ENCODE data around the gene ARHGAP35.
"Not testable (repeated sequence)": the region's sequence is repeated elsewhere in the genome, so short reads cannot be mapped to it uniquely, and the experiment has no call there.

The ARHGAP35 gene

DNA sequence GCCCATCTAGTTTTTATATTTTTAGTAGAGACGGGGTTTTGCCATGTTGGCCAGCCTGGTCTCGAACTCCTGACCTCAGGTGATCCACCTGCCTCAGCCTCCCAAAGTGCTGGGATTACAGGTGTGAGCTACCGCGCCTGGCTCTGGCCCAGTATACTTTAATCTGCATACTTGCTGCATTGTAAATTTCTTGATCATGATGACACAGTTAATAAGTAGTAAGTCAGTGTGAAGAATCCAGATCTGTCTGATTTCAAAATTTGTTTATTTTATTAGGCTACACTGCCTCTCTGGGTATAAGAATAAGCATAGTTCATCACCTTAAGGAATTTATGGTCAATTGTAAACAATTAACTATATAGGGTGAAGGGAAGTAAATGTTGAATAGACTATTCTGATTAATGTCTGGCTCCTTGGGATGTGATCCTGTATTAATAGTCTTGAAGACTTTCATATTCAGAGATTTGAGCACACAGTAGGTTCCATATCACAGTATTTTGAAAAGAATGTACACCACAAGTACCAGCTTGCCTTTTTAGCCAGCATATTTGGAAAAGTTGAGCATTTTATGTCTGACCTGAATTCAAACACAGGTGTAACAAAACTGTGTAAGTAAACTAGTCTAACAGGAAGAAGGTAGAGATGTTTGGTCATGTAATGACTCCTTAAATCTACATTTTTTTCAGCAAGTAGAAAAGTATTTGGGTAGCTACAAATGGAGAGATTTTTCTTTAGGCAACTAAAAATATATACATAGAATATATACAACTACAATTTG, 7.4 kb downstream of the ARHGAP35 start:
- DNase-seq (ENCODE audit: low read depth in 3 of 3): no peak

DNA sequence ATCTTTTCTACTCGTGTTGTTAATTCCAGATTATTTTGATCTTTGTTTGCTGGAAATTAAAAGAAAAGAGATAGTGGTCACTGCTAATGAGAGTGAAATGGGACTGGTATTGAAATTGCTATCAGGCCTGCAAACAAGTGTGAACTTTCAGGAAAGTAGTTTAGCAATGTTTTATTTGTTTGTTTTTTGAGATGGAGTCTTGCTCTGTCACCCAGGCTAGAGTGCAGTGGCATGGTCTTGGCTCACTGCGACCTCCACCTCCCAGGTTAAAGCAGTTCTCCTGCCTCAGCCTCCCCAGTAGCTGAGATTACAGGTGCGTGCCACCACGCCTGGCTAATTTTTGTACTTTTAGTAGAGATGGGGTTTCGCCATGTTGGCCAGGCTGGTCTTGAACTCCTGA, 10.4 kb downstream of the ARHGAP35 start:
- DNase-seq (ENCODE audit: low read depth in 3 of 3): not testable (repeated sequence)

DNA sequence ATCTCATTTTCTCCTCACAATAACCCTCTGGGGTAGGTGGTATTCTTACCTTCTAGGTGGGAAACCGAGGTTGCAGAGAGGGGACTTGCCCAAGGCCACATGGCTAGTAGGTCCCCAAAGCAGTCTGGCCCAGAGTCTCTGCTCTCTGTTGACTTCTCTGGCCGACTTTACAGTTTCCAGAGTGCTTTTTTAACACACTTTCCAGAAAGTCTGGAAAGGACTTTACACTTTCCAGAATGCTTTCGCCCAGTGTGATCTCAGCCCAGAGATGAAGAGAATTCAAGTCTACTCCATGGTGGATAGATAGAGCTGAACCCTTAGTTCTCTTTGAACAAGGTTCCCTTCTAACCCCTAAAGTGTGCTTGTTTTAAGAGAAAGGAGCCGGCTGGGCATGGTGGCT, 12.2 kb downstream of the ARHGAP35 start:
- no peak for DNase-seq (ENCODE audit: low read depth in 3 of 3)

DNA sequence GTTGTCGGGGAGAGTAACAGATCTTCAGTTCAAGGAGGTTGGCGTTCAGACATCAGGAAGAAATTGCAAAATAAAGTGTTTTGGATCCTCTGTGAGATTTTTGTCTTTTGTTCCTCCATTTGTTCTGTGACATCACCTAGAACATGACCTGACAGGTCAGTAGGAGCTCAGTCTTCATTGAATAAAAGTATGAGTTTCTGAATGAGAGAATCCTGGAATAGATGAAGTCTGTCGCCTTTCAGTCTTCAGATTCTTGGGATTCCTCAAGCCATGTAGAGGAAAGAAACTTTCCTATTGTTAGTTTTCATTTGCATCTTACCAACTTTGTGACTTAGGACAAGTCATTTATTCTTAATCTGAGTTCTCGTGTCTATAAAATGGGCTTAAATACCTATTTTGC, 14.4 kb downstream of the ARHGAP35 start:
- no peak for DNase-seq (ENCODE audit: low read depth in 3 of 3)

DNA sequence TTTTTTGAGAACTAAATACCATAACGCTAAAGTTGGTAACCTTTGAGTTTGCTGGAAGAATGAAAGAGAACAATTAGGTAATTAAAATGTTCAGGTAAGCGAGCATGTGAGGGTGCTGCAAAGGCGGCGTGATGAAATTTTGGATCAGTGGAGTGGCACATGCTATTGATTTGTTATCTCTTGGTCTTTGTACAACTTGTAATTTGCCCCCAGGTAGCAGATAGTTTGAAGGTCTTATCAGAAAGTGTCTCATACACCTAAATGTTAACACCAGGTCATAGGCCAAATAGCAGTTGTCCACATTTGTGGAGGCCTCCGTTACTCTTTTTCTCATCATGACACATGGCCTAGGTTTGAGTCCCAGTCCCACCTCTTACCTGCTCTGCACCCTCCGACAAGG, 14.9 kb downstream of the ARHGAP35 start:
- DNase-seq (ENCODE audit: low read depth in 3 of 3): no peak

DNA sequence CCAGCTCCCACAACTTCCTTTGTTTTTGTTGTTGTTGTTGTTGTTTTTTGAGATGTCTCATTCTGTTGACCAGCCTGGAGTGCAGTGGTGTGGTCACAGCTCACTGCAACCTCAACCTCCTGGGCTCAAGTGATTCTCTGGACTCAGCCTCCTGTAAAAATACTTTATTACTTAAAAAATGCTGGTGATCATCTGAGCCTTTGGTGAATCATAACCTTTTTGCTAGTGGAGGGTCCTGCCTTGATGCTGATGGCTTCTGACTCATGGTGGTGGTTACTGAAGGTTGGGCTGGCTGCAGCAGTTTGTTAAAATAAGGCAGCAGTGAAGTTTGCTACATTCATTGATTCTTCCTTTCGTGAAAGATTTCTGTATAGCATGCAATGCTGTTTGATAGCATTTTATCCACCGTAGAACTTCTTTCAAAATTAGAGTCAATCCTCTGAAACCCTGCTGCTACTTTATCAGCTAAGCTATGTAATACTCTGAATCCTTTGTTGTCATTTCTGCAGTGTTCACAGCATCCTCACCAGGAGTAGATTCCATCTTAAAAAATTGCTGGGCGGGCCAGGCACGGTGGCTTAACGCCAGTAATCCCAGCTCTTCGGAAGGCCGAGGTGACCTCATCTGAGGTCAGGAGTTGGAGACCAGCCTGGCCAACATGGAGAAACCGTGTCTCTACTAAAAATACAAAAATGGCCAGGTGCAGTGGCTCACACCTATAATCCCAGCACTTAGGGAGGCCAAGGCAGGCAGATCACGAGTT, 18.0 kb downstream of the ARHGAP35 start:
- no peak for DNase-seq (ENCODE audit: low read depth in 3 of 3)

DNA sequence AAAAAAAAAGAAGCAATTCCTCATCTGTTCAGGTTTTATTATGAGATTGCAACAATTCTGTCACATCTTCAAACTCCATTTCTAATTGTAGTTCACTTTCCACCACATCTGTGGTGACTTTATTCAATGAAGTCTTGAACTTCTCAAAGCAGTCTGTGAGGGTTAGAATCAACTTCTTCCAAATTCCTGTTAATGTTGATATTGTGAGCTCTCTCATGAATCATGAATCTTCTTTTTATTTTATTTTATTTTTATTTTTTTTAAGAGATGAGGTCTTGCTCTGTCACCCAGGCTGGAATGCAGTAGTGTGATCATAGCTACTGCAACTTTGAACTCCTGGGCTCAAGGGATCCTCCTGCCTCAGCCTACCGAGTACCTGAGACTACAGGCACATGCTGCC, 19.6 kb downstream of the ARHGAP35 start:
- no peak for DNase-seq (ENCODE audit: low read depth in 3 of 3)

DNA sequence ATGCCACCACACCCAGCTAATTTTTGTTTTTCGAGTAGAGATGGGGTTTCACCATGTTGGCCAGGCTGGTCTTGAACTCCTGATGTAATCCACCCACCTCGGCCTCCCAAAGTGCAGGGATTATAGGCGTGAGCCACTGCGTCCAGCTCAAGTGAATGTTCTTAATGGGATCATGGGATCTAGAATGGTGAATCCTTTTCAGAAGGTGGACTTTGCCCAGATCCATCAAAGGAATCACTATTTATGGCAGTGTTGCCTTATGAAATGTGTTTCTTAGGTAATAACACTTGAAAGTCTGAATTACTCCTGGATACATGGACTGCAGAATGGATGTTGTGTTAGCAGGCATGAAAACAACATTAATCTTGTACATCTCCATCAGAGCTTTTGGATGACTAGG, 20.3 kb downstream of the ARHGAP35 start:
- DNase-seq (ENCODE audit: low read depth in 3 of 3): no peak

DNA sequence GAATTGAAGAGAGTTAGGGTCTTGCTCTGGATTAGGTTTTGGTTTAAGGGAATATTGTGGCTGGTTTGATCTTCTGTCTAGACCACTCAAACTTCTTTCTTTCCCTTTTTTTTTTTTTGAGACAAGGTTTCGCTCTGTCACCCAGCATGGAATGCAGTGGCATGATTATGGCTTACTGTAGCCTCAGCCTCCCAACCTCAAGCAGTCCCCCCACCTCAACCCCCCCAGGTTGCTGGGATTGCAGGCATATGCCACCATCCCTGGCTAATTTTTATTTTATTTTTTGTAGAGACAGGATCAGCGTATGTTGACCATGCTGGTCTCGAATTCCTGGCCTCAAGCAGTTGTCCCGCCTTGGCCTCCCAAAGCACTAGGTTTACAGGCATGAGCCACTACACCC, 21.2 kb downstream of the ARHGAP35 start:
- DNase-seq (ENCODE audit: low read depth in 3 of 3): no peak

DNA sequence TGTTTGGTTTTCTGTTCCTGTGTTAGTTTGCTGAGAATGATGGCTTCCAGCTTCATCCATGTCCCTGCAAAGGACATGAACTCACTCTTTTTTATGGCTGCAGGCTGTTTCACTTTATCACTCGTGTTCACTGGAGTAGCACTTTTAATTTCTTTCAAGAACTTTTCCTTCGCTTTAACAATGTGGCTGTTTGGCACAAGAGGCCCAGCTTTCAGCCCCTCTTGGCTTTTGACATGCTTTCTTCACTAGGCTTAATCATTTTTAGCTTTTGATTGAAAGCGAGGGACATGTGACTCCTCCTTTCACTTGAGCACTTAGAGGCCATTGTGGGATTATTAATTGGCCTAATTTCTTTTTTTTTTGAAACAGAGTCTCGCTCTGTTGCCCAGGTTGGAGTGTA, 22.0 kb downstream of the ARHGAP35 start:
- DNase-seq (ENCODE audit: low read depth in 3 of 3): not testable (repeated sequence)

DNA sequence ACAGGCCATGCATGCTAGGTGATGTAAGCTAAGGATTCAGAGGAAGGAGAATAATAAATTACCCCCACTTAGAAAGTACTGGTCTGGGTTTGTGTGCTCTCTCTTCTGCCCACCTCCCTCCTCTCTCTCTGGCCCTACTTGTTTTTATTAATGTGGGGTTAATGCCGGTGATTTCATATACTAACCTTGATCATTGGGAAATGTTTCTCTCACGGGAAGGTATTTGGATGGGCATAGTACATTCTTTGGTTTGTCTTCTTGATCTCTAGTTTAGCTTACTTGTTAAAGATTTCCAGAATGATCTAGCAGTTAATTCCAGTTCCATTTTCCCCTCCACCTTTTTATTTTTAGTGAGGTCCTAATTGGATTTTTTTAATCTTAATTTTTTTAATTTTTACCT, 24.6 kb downstream of the ARHGAP35 start:
- no peak for DNase-seq (ENCODE audit: low read depth in 3 of 3)

DNA sequence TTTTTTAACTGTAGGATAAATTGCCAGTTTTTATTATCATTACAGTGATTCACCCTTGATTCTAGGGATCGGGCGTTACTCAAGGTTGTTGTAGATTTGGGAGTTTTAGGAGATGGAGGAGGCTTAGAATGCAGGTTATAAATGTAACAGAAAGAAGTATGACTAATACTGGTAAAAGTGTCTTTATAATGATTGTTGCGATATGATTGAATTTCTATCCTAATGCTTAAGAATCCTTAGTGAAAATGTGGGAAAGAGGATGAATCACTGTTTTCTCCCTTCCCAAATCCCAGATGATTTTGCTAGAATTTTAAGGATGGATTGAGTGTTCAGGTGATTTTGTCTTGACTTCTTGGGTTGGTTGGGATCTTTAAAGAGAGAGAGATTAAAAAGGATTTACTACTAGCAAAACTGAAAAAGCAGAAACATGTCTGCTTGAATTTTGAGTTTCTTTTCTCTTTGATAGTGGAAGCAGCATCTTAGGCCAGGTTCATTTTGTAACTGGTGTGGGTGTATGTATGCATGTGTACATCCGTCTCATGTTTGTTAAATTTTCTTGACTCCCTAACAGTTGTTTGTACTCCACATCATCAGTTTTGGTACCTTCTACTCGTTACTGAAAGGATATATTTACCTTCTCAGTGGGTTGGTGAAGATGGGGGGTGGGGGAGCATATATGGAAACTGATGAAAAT, 25.9 kb downstream of the ARHGAP35 start:
- no peak for DNase-seq (ENCODE audit: low read depth in 3 of 3)

DNA sequence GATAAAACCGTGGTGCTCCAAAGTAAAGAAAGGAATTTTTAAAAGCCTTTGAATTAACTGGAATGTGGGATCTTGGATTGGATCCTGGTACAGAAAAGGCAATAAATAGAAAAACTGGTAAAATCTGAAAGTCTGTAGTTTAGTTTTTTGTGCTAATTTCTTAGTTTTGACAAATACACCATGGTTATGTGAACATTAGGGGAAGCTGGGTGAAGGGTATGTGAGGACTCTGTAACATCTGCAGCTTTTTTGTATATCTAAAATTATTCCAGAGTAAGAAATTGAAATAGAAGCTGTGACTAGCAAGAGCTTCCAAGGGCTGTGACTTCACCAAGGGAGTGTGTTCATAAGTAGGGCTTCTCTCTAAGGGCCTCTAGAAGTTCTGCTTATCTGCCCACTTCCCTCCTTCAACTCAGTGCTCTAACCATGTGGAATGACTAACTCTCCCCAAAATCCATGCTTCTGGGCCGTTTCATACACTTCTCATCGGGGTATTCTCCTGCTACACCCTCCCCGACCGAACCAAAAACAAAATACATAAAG, 26.5 kb downstream of the ARHGAP35 start:
- no peak for DNase-seq (ENCODE audit: low read depth in 3 of 3)

DNA sequence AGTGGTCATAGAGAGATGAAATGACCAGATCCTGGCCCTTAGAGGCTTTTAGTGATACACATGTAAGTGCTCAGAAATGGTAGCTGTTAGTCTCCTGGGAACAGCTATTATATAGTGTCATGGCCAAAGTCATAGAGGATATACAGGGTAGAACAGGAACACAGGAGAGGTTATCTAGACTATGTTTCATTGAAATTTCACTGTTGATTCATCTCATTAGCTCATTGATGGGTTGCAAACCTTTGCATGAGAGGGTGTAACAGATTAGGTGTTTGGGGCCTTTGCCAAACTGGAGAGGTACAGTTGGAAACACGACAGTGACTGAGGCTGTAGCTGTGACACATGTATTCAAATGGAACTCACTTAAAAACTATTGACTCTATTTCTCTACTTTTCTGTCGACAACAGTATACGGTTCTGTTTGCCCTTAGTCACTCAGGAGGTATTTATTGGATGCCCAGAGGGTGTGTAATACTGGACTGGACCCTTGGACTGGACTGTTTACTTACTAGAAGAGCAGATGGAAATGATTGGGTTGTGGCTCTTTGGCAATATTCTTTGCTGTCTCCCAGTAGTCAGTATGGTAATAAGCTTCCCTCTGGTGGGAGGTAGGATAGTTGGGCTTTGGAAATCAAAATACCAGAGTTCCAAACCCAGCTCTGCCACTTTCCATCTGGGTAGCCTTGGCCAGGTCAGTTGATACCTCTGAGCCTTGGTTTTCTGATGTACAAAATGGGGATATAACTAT, 29.8 kb downstream of the ARHGAP35 start:
- DNase-seq (ENCODE audit: low read depth in 3 of 3): no peak

DNA sequence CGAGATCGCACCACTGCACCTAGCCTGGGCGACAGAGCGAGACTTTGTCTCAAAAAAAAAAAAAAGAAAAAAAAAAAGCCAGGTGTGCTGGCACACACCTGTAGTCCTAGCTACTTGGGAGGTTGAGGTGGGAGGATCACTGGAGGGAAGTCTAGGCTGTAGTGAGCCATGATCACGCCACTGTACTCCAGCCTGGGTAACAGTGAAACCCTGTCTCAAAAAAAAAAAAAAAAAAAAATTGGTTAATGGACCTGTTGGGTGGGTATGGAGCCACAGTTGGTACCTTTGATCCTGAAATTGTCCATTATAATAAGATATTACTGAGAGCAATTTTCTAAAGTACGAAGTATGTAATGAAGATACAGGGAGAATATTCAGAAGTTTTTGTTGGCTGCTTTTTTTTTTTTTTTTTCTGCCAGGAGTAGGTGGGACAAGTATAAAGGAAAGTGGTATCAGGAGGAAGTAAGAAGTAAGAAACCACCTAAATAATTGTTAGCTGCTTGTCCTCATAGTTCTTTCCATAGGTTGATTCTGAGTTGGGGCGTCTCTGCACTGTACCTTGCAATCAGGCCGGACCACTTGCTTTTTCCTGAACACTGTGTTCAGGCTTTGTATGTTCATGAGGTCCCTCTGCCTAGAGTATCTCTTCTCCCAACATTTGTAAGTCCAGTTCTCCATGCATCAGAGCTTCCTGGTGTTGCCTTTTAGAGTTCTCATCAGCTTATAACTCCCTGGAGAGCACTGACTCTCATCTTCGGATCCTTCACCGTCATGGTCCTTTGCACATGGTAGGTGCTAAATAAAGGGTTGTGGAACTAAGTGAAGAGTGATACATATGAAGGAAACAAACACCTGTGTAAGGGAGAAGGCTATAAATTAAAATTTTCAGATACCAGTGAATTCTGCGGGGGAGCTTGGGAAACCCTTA, 31.7 kb downstream of the ARHGAP35 start:
- DNase-seq (ENCODE audit: low read depth in 3 of 3): no peak

DNA sequence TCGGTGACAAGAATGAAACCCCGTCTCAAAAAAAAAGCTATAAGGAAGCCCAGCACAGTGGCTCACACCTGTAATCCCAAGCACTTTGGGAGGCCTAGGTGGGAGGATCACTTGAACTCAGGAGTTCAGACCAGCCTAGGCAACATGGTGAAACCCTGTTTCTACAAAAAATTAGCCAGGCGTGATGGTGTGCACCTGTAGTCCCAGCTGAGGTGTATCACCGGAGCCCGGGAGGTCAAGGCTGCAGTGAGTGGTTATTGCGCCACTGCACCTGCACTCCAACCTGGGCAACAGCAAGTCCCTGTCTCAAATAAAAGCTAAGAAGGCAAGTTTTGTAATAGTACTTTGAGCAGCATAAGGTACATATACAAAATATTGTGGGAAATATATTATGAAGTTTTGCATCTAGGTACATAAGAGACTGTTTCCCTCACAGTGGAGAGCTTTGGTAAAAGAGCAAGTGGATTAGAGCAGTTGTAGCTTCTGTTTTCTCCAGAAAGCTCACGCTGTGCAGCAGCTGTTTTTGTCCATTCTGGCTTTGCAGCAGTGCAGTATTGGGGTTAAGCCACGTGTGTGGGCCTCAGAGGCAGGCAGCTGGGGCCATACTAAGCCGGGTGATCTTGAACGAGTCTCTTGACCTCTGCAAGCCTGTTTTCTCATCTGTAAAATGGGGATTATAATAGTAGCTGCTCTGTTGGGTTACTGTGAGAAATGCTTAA, 35.4 kb downstream of the ARHGAP35 start:
- no peak for DNase-seq (ENCODE audit: low read depth in 3 of 3)

DNA sequence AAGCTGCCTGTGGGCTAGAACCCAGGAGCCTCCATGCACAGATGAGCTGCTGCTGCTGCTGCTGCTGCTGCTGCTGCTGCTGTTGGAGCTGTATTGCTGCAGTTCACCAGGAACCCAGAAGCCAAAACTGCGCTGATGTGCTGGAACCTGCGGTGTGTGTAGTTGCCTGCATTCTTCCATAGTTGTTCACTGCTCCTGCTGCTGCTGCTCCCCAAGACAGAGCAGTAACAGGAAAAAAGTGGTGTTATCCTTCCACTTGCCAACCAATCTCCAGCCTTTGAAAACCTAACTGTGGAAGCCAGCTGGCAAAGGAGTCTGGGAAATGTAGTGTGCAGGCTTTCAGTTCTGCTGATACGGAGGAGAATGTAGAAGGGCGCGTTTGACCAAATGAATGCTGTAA, 37.9 kb downstream of the ARHGAP35 start:
- DNase-seq (ENCODE audit: low read depth in 3 of 3): no peak

DNA sequence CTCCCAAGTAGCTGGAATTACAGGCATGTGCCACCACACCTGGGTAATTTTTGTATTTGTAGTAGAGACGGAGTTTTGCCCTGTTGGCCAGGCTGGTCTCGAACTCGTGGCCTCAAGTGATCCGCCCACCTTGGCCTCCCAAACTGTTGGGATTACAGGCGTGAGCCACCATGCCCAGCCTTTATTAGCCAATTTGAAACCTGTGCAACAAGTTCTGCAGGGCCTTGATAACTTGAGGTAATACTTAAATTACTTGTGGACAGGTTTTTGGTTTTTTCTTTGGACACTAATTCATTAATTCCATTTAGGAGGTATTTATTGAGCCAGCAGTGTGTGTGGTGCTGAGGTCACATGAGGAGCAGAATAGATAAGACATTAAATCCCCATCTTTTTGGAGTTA, 39.5 kb downstream of the ARHGAP35 start:
- no peak for DNase-seq (ENCODE audit: low read depth in 3 of 3)

DNA sequence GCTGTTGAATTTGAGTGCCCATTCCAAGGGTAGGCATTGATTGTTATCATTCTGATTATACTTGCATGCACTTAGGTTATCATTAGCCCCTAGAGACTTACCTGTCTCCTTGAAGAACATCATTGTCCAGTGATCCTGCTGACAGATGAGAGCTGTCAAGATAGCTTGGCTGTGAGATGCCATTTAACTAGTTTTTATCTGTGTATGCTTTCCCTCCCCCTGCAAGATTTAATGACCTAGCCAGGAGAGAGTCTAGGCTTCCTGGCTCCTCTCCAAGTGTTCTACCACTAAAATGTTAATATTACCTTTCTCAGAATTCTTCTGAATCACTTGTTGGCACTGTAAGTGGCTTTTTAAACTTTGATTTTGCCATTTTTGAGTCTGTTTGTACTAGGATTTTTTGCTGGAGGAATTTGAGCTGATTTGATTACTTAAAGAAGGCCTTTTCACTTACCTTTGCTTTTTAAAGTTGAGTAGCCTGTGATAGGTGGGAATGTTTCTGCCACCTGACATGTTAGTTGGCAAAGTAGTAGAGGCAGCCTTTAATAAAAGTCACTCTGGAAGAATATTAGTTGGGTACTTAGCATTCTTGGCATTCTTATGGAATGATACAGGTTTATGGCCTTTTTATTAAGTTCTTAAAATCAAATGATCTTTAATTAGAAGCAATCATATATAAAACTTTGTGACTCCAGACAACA, 41.1 kb downstream of the ARHGAP35 start:
- no peak for DNase-seq (ENCODE audit: low read depth in 3 of 3)

Data from stimulated activated CD4-positive, alpha-beta T cell treated with anti-CD3 and anti-CD28 coated beads, TNF-alpha, amount 100 ng/mL, for 4 hours (primary cell).